NB4 (cell line): ENCODE results near the gene PWWP2A.

Experiments
- CTCF ChIP-seq: IDR thresholded peaks from one replicate; pipeline ENCODE4 v1.5.1; 2012; ENCODE audit warnings: low read depth, low read length
- MAX ChIP-seq: IDR thresholded peaks from 2 replicates; pipeline ENCODE4 v1.6.1; 2011; ENCODE audit warnings: low read depth, low read length
- POLR2A ChIP-seq: IDR thresholded peaks from 2 replicates; pipeline ENCODE4 v1.6.1; 2011; ENCODE audit warnings: mild to moderate bottlenecking; ENCODE audit not compliant: insufficient read length; ENCODE audit errors: extremely low read depth

- TF ChIP-seq CTCF, result no peak
- TF ChIP-seq POLR2A, result no peak
- TF ChIP-seq MAX, result no peak
These were observed 21.3 kb downstream of the PWWP2A start for GRCh38 chr5:160097991-160098390.
